ENCODE data around the gene YPEL2.
A peak's percentile ranks its signal among the peaks of the same experiment; 100 is the strongest.

YPEL2 gene

GRCh38 chr17:59423903-59424302 lies 92.4 kb downstream of the YPEL2 start:
- H3K36me3 Mint-ChIP-seq (ENCODE audit: low read depth), result peaks cover 3% of the 10 kb centered on the region
- H3K4me3 Mint-ChIP-seq, result no peak overlapping the region
- no peaks in the 10 kb centered on the region for H3K9me3 Mint-ChIP-seq
- TF ChIP-seq, protein P1, sequence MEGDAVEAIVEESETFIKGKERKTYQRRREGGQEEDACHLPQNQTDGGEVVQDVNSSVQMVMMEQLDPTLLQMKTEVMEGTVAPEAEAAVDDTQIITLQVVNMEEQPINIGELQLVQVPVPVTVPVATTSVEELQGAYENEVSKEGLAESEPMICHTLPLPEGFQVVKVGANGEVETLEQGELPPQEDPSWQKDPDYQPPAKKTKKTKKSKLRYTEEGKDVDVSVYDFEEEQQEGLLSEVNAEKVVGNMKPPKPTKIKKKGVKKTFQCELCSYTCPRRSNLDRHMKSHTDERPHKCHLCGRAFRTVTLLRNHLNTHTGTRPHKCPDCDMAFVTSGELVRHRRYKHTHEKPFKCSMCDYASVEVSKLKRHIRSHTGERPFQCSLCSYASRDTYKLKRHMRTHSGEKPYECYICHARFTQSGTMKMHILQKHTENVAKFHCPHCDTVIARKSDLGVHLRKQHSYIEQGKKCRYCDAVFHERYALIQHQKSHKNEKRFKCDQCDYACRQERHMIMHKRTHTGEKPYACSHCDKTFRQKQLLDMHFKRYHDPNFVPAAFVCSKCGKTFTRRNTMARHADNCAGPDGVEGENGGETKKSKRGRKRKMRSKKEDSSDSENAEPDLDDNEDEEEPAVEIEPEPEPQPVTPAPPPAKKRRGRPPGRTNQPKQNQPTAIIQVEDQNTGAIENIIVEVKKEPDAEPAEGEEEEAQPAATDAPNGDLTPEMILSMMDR (IDR thresholded peaks at IDR 0.05; ENCODE audit: unreplicated experiment in 3 of 3), result no peak
- H3K27ac Mint-ChIP-seq, result peak overlapping the region; percentile 94 to 98 (median 94)
- peaks cover 5% of the 10 kb centered on the region for H3K27me3 Mint-ChIP-seq (ENCODE audit: low read depth)
- peaks cover 60% of the 10 kb centered on the region for H3K4me1 Mint-ChIP-seq

DNA sequence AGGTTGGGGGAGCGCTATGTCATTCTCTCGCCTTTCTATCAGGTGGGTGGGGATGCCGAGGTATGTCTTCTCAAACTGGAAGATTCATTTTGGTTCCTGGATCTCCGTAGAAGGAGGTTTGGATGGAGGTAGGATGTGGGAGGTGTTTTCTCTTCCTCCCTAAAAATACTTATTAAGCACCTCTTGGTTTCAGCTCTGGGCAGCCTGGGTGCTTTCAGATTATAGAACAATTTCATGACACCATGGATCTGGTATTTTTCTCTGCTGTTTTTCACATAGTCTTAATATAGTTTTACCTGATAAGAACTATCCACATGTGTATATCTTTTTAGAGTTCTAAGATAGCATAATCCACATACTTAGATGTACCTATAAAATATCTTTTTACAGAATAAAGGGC lies 92.9 kb downstream of the YPEL2 start:
- Mint-ChIP-seq H3K36me3 (ENCODE audit: low read depth) (peaks cover 3% of the 10 kb centered on the region), H3K4me3 (no peak overlapping the region), H3K27me3 (ENCODE audit: low read depth) (peaks cover 5% of the 10 kb centered on the region), H3K27ac (peak overlapping the region; percentile 94 to 98 (median 94)), H3K4me1 (peaks cover 64% of the 10 kb centered on the region), H3K9me3 (no peaks in the 10 kb centered on the region)
- TF ChIP-seq, protein P1 (IDR thresholded peaks at IDR 0.05; ENCODE audit: unreplicated experiment in 3 of 3), result no peak

- H3K27me3 Mint-ChIP-seq (ENCODE audit: low read depth), result peaks cover 5% of the 10 kb centered on the region
- no peaks in the 10 kb centered on the region for H3K9me3 Mint-ChIP-seq
- TF ChIP-seq, protein P1 (IDR thresholded peaks at IDR 0.05; ENCODE audit: unreplicated experiment in 3 of 3), result no peak
- peaks cover 65% of the 10 kb centered on the region for H3K4me1 Mint-ChIP-seq
- peak overlapping the region; percentile 37 to 60 (median 59) for H3K4me3 Mint-ChIP-seq
- peak overlapping the region; percentile 94 to 98 (median 94) for H3K27ac Mint-ChIP-seq
- peaks cover 3% of the 10 kb centered on the region for H3K36me3 Mint-ChIP-seq (ENCODE audit: low read depth)
These were observed 93.9 kb downstream of the YPEL2 start for GRCh38 chr17:59425085-59425931.

- Mint-ChIP-seq H3K27ac (peak overlapping the region; percentile 94 to 98 (median 94)), H3K27me3 (ENCODE audit: low read depth) (peaks cover 5% of the 10 kb centered on the region), H3K9me3 (no peaks in the 10 kb centered on the region), H3K36me3 (ENCODE audit: low read depth) (peaks cover 3% of the 10 kb centered on the region), H3K4me3 (peak overlapping the region in 2 of 3 experiments; percentile 45 to 60), H3K4me1 (peaks cover 67% of the 10 kb centered on the region)
- TF ChIP-seq, protein P1 (IDR thresholded peaks at IDR 0.05; ENCODE audit: unreplicated experiment in 3 of 3), result no peak
These were observed 94.6 kb downstream of the YPEL2 start for GRCh38 chr17:59426031-59426430.

DNA sequence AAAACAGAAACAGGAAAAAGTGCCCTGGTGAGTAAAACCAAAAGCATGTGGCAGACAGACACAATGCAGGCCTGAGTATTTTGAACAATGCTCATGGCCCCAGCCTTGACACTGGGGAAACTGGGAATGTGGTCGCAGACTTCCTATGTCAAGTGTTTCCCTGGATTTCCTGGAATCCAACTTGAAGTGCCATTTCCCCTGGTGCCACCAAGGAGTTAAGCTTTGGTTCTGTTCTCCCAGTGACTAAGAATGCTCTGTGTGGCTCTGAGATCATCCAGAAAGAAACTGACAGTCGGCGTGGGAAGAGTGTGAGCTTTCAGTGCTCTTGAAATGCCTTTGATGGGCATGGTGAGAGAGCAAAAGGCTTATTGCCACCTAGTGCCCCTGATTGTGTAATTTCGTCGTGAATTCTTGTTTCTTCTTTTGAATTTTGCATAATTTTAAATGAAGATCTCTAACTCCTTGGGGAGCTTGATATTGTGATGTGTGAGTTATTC lies 96.0 kb downstream of the YPEL2 start:
- peaks cover 3% of the 10 kb centered on the region for H3K36me3 Mint-ChIP-seq (ENCODE audit: low read depth)
- peak overlapping the region in 1 of 3 experiments; percentile 37 for H3K4me3 Mint-ChIP-seq

More for the DNA sequence above, 96.0 kb downstream of the YPEL2 start:
- Mint-ChIP-seq H3K9me3 (peaks cover 6% of the 10 kb centered on the region), H3K27ac (peak overlapping the region; percentile 92 to 94 (median 92)), H3K4me1 (peaks cover 73% of the 10 kb centered on the region), H3K27me3 (ENCODE audit: low read depth) (peaks cover 5% of the 10 kb centered on the region)
- TF ChIP-seq, protein P1 (IDR thresholded peaks at IDR 0.05; ENCODE audit: unreplicated experiment in 3 of 3), result no peak
